MCF 10A (cell line): ENCODE measurements around the gene MACROD1. TPM values are rescaled to one million over a fixed set of nuclear protein-coding genes. Genes with fewer than 3 reads are reported as not detected.

Experiments
- BruUV-seq: library from RNA; stranded (reverse); fragments of 400-500 nt; replicated peaks from 2 replicates; lab custom pipeline; 2021; lab: Mats Ljungman, UMichigan
- CTCF ChIA-PET: fragments of 300-600 bp; sonication (Branson Sonifier 250); formaldehyde crosslinking; extraction: SDS; loops from one replicate; lab custom pipeline; 2021; ENCODE audit warnings: antibody characterized with exemption, inconsistent platforms; lab: Yijun Ruan, JAX
- POLR2A ChIA-PET: fragments of 300-600, 350-650 bp; sonication (Branson Sonifier 250); formaldehyde crosslinking; extraction: SDS; loops from one replicate; lab custom pipeline; 2020; ENCODE audit warnings: antibody characterized with exemption, inconsistent platforms; lab: Yijun Ruan, JAX
- DNase-seq: peaks from one replicate; pipeline ENCODE4 v3.0.0-alpha.2; 2018; ENCODE audit not compliant: unreplicated experiment
- H3K27ac Mint-ChIP-seq: one replicate; pipeline ENCODE4 v1.8.0; 2022; ENCODE audit warnings: mild to moderate bottlenecking, low read depth, mixed read lengths; ENCODE audit not compliant: unreplicated experiment
- H3K27me3 Mint-ChIP-seq: one replicate; pipeline ENCODE4 v1.8.0; 2022; ENCODE audit warnings: mixed read lengths; ENCODE audit not compliant: insufficient read depth, unreplicated experiment
- H3K36me3 Mint-ChIP-seq: one replicate; pipeline ENCODE4 v1.8.0; 2022; ENCODE audit warnings: mild to moderate bottlenecking, moderate library complexity, mixed read lengths; ENCODE audit not compliant: insufficient read depth, unreplicated experiment
- H3K4me1 Mint-ChIP-seq: one replicate; pipeline ENCODE4 v1.8.0; 2022; ENCODE audit warnings: mixed read lengths; ENCODE audit not compliant: insufficient read depth, unreplicated experiment
- H3K4me3 Mint-ChIP-seq: one replicate; pipeline ENCODE4 v1.8.0; 2022; ENCODE audit warnings: mild to moderate bottlenecking, moderate library complexity, mixed read lengths; ENCODE audit not compliant: unreplicated experiment
- H3K9me3 Mint-ChIP-seq: one replicate; pipeline ENCODE4 v1.8.0; 2022; ENCODE audit warnings: mixed read lengths; ENCODE audit not compliant: unreplicated experiment
- intact Hi-C: fragments of 100-400 bp; cut with micrococcal nuclease; formaldehyde crosslinking; loops from 2 replicates; pipeline ENCODE4 v1.14.1; 2022
- total RNA-seq: library from RNA; stranded (reverse); gene quantifications from 2 replicates; pipeline ENCODE4 v1.2.3, GENCODE V29; 2022
- TF ChIP-seq, protein P1 (sequence below): fragments of 200-600 bp; IDR thresholded peaks from one replicate; pipeline ENCODE4 v1.8.0; 2022; ENCODE audit warnings: antibody characterized with exemption, mild to moderate bottlenecking; ENCODE audit not compliant: unreplicated experiment

MACROD1 gene
- total RNA-seq, 1 experiment from 2014 or later: 15.1 TPM

DNA sequence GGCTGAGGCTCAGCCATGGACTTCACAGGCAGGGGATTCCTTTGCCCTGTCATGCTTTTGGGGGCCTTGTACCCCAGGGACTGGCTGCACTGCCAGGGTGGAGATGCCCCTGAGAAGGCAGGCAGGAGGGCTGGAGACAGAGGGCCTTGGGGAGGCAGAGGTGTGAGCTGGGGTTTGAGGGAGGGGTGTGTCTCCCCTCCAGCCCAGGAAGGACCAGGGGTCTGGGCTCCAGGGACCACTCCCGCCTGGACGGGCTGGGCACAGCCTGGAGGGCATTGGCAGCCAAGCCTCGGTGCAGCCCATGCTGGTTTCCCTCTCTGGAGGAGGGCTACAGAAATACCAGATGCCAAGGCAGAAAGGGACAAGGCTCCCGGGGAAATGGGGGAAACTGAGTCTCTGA is 160.2 kb downstream of the MACROD1 start:
- Mint-ChIP-seq H3K27me3 (no peaks in the 10 kb centered on the region), H3K4me1 (peaks cover 7% of the 10 kb centered on the region), H3K9me3 (no peaks in the 10 kb centered on the region), H3K27ac (no peak overlapping the region), H3K4me3 (no peak overlapping the region), H3K36me3 (peaks cover 6% of the 10 kb centered on the region)
- DNase-seq: no peak
- BruUV-seq: no TSS peak
- ChIA-PET CTCF (interaction anchor here (0.6 kb wide), 1 partner anchor 166 kb away, joined by 3 read pairs; no protein-coding TSS in a partner anchor), POLR2A (interaction anchor here (0.9 to 2.0 kb wide), 3 partner anchors 10 to 20 kb away, joined by 3 to 11 read pairs (median 3); no protein-coding TSS in a partner anchor)
- TF ChIP-seq, protein P1, sequence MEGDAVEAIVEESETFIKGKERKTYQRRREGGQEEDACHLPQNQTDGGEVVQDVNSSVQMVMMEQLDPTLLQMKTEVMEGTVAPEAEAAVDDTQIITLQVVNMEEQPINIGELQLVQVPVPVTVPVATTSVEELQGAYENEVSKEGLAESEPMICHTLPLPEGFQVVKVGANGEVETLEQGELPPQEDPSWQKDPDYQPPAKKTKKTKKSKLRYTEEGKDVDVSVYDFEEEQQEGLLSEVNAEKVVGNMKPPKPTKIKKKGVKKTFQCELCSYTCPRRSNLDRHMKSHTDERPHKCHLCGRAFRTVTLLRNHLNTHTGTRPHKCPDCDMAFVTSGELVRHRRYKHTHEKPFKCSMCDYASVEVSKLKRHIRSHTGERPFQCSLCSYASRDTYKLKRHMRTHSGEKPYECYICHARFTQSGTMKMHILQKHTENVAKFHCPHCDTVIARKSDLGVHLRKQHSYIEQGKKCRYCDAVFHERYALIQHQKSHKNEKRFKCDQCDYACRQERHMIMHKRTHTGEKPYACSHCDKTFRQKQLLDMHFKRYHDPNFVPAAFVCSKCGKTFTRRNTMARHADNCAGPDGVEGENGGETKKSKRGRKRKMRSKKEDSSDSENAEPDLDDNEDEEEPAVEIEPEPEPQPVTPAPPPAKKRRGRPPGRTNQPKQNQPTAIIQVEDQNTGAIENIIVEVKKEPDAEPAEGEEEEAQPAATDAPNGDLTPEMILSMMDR: no peak
- intact Hi-C loops: no loop called here

GRCh38 chr11:64004590-64004984 is 161.3 kb downstream of the MACROD1 start:
- CTCF ChIA-PET: interaction anchor here (1.1 kb wide), 1 partner anchor 150 kb away, joined by 4 read pairs; no protein-coding TSS in a partner anchor
- POLR2A ChIA-PET: no interaction called here
- TF ChIP-seq, protein P1: no peak
- Mint-ChIP-seq H3K4me1 (peaks cover 7% of the 10 kb centered on the region), H3K9me3 (no peaks in the 10 kb centered on the region), H3K27me3 (no peaks in the 10 kb centered on the region), H3K36me3 (peaks cover 6% of the 10 kb centered on the region), H3K27ac (no peak overlapping the region), H3K4me3 (no peak overlapping the region)
- intact Hi-C loops: no loop called here
- BruUV-seq: no TSS peak
- no peak for DNase-seq

DNA sequence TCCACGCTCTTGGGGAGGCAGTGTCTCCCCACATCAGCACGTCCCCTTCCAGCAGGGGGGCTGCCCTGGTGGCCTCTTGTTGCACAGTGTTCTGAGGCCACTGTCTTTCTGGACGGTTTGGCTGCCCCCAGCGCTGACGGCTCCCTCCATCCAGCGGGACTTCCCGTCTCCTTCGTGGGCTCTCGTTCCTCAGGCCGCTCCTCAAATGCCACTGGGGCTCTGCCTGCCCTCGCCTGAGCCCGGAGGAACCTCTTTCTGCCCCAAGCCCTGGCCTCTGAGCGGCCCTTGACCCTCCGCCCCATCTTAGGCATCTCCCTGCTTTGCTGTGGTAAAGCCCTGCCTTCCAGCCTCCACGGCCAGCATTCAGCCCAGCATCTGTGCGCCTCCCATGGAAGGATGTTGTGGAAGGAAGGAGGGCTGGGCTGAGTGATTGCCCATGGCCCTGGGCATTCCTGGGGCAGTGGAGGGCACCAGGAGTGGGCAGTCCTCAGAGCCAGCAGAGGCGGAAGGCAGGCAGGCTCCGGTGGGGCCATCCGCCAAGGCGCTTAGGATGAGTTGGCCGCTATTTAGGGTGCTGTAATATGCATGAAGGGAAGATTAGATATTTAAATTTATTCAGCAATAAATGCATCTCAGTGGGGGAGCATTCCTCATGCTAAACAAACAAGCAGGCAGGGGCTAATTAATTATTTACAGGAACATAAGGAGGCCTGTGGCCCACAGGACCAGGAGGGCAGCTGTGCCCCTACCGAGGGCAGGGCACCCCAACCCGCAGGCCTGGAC is 161.9 kb downstream of the MACROD1 start:
- ChIA-PET CTCF (interaction anchor here (1.1 kb wide), 1 partner anchor 150 kb away, joined by 4 read pairs; no protein-coding TSS in a partner anchor), POLR2A (no interaction called here)
- Mint-ChIP-seq H3K27ac (no peak overlapping the region), H3K36me3 (peaks cover 6% of the 10 kb centered on the region), H3K9me3 (no peaks in the 10 kb centered on the region), H3K4me1 (peaks cover 7% of the 10 kb centered on the region), H3K27me3 (no peaks in the 10 kb centered on the region), H3K4me3 (no peak overlapping the region)
- intact Hi-C loops: no loop called here
- no peak for DNase-seq
- no TSS peak for BruUV-seq
- TF ChIP-seq, protein P1: no peak
